Retina (tissue), 1 donor: ENCODE measurements around the gene CPA1.
A peak's percentile ranks its signal among the peaks of the same experiment; 100 is the strongest.

ENCODE experiments used
- DNase-seq: peaks from one replicate; pipeline ENCODE4 v3.0.0-alpha.2; 2016

Gene CPA1

GRCh38 chr7:130397051-130397757, 16.9 kb downstream of the CPA1 start:
- no peak for DNase-seq

- DNase-seq, result peak; percentile 54
Observed at GRCh38 chr7:130397758-130398073, 17.4 kb downstream of the CPA1 start.

DNA sequence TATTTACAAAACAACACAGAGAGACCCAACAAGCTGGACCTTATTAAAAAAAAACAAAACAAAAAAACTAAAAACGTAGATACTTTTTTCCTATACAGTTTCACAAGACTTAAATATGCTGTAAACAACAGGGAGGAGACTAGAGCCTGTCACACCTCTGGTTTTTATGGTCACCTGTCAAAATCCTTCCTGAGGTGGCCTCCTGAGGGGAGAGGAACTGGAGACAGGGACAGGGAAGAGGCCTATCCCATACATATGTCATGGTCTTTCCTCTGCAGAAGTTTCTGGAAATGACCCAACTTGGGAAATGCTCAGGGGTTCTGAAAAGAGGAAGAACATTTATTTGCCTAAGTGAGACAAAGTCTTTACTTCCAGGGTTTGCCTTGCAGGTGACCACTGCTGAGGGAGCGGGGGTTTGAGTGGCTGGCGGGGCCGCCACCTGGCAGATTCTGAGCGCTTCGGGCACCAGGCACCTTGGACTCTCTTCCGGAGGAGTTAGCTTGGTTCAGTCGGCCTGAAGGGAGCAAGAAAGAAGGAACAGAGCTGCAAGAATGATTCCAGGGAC, 18.3 kb downstream of the CPA1 start:
- DNase-seq, result no peak

DNA sequence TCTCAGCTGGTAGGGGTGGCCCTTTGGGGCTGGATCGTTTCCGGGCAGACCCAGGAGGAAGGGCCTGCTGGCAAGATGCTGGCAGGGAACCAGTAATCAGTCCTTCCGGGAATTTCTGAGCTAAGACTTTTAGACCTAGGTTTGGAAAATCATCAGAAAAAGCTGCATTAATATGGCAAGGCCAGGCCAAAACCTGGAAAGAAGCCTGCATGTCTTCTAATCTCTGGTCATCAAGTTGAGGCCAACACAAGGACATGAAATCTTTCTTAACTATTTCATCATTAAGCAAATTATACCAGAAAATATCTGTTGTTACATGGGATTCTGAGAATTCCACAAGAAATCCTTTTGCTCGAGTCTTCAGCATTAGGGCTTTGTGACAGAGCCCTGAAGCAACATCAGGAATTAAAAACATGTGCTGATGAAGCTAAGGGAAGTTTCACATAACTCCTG, 19.9 kb downstream of the CPA1 start:
- DNase-seq, result no peak

DNA sequence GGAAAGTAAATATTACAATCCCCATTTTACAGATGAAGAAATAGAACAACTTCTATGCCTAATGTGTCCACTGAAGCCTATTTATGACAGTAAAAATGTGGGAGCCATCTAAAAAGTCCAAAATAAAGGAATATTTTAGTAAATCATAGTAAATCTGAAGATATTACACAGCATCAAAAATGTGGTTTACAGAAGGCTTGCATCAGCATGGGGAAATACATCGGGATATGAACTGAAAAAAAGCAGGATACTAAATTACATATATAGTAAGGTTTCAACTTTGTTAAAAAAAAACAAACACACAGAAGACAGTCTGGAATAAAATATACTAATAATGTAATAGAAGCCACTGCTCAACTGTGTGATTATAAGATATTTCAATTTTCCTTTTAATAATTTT, 20.8 kb downstream of the CPA1 start:
- DNase-seq, result no peak

DNA sequence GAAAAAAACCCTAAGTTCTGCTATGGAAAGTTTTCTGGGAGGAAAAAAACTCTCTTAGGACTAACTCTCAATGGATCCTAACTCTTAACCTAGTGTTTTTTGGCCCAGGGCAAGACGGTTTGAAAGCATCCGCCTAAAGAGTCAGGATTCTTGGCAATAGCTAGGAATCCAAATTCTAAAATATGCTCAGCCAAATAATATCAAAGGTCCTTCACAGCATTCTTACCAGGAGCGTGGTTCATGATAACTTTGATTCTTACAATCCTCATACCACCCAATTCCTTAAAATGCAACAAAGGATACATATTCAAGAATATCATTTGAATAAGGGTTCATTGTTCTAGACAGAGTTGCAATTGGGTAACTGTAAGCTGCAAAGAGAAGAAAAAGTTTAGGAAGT, 21.3 kb downstream of the CPA1 start:
- no peak for DNase-seq

- DNase-seq, result no peak
Observed at GRCh38 chr7:130405003-130405402, 24.7 kb downstream of the CPA1 start.

DNA sequence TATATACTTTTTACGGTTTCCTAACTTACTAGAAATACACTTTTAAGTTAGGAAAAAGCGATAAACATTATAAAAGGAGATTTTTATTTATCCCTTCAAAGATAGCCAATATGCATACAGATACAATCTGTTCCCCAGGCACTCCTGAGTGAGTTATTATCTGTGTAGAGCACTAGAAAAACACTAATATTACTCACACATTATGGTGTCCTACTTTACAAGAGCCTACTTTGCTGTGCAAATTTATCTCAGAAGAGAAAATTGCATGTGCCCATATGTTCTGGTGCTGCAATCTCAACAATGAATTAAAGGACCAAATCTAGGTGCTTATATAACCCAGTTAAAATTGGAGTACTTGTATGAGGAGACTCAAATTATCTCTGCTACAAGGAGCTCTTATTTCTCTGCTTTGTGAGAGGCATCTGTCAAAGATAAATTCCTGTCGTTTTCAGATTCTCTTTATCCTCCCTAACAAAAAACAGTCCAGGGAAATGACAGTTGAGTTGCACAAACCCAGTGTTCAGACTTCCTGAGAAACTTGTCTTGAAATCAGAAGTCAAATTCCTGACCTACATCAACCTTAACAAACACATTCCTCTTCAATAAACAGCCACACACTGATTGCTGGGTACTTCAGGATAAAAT, 28.9 kb downstream of the CPA1 start:
- DNase-seq, result peak; percentile 33

- DNase-seq, result no peak
Observed at GRCh38 chr7:130409712-130410072, 29.4 kb downstream of the CPA1 start.

DNA sequence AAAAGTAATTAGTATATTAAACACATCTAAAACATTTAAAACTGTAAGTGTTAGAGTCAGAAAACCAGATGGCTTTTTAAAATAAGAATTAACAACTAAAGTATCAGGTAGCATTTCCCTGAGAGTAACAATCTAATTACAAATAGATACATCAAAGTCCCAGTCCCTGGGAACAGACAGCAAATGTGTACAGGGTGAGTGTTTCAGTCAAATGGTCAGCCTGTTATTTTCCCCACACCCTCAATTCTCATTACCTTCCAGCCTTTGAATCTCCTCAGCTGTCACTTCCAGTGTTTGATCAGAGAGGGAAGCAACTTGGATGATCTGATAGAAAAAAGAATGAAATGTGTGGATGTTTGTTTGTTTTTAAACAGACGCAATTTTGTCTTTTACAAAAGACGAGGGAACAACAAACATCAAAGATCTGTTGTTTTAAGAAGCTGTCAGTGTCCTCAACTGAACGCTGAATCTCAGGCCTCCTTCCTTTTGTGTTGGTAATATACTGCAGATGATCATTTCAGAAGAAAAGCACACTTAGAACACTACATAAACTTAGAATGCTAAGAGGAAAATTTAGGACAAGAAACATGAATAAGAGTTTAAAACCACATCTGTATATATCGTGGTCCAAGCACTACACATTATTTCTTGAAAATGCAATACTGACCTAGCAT, 30.7 kb downstream of the CPA1 start:
- no peak for DNase-seq

DNA sequence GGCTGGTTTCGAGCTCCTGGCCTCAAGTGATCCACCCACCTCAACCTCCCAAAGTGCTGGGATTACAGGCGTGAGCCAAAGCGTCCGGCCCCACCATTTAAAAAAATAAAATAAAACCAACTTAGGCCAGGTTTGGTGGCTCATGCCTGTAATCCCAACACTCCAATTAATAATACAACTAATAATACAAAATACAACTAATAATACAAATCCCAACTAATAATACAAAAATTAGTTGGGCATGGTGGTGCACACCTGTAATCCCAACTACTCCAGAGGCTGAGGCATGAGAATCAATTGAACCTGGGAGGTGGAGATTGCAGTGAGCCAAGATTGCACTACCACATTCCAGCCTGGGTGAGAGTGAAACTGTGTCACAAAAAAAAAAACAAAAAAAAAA, 32.9 kb downstream of the CPA1 start:
- DNase-seq, result no peak

- no peak for DNase-seq
Observed at GRCh38 chr7:130415006-130415405, 34.7 kb downstream of the CPA1 start.

DNA sequence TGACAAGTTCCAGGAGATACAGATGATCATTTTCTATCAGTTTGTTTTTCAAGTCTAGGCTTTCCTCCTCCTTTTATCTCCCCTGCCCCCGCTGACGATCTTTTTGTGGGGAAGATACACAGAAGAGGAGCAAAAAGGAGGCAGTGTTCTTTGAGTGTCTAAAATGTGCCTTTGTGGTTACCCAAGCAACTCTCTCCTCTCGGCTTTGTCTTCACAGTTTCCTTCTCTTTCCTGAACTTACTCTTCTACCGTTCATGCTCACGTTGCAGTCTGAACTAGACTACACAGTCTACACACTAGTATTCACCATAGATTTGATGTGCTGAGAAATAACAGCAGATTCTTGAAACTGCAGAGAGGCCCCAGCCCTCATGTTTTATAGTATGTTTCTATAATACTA, 36.9 kb downstream of the CPA1 start:
- DNase-seq, result no peak

DNA sequence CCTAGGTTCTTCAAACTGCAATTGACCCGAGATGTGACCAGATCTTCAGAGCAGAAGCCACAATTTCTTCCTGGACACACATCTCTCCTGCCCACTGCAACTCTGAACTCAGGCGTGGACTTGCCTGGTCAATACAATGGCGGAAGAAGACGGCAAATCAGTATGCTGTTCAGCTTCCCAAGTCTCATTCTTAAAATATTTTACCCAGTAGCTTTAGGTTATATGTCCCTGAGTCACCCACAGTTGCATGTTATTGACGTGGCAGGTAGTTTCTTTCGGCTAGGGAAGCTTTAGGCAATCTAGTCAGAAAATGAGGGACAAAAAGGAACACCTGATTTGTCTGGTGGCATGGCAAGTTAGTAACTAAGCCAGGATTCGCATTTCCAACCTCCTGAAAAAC, 38.0 kb downstream of the CPA1 start:
- no peak for DNase-seq

DNA sequence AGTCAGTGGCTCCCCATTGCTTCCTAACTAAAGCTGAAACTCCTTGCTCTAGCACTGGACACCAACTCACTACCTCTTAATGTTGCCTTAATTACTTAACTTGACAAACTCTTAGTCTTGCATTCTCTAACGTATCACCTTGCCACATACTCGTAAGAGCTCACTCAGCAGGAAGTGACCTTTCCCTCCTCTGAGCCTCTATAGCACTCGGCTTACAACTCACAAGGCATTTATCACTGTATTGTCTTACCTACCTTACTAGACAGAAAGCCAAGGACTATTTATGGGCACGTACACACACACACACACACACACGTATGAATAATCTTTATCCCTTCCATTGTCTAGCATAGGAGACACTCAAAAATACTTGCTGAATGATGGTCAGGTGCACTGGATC, 39.4 kb downstream of the CPA1 start:
- DNase-seq, result no peak

GRCh38 chr7:130420943-130421578, 40.8 kb downstream of the CPA1 start:
- no peak for DNase-seq

GRCh38 chr7:130421684-130422083, 41.4 kb downstream of the CPA1 start:
- no peak for DNase-seq

DNA sequence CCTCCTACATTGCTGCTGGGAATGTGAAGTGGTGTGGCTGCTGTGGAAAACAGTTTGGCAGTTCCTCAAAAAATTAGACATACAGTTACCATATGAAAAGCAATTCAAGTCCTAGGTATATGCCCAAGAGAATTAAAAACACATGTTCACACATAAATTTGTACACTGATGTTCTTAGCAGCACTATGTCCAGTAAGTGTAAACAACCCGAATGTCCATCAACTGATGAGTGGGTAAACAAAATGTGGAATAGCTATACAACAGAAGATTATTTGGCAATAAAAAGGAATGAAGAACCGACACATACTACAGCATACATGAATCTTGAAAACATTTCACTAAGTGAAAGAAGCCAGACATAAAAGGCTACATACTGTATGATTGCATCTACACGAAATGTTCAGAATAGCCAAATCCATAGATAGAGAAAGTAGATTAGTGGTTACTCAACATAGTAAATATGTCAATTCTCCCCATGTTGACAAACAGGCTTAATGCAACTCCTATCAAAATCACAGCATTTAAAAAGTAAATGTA, 43.3 kb downstream of the CPA1 start:
- no peak for DNase-seq

- DNase-seq, result no peak
Observed at GRCh38 chr7:130425796-130426195, 45.5 kb downstream of the CPA1 start.

DNA sequence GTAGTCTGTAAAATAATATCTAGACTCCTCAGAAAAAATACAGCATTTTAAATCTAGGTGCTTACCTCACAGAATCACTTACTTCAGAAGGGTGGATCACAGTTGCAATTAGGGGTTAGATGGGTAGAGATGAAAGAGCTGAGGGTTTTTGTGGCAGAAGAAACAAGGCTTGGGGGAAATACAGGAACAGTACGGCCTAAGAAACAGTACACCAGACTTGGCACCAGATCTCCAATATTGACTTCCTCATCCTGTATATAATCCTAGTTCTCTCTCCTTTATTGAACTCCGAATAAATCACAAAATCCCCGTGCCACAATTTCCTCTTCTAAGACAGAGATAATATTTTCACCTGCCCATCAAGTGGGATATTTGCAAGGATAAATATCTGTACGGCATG, 46.3 kb downstream of the CPA1 start:
- no peak for DNase-seq

DNA sequence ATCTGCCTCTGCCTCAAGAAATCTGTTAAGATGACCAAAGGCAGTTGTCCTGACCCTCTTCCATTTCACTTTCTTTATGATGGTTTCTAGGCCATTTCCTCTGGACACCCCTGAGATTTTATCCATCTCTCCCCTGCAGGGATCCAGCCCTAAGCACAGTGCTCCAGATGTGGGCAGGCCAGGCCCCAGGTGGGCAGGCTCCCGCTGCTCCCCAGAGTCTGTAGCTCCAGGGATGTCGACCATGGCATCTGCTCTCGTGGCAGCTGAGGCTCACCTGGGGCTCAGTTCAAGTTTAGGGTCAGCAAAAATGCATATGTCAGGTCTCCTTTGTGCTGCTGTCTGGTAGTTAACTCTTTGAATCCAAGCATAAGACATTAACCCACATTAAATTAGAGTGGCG, 48.7 kb downstream of the CPA1 start:
- DNase-seq, result peak; percentile 23

DNA sequence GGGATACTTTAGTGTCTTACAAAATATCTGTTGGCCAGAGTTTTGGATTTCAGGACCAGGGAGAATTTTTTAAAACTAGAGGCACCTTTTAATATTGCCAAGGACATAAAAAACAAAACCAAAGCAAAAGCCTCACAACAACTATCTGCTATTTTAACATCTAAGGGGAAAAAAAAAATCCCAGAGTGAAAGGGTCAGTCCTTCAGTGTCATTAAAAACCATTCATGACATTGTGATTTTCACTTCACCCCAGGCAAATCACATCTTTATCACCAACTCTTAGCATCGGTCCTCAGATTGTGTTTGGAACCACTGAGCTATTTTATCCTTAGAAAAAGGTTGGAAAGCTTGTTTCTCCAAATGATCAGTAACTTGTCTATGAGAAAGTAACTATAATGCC, 49.8 kb downstream of the CPA1 start:
- no peak for DNase-seq
